Measurements from ENCODE around the gene ATF4. TPM values are rescaled to one million over a fixed set of nuclear protein-coding genes. Genes with fewer than 3 reads are reported as not detected.
A peak's percentile ranks its signal among the peaks of the same experiment; 100 is the strongest.

ATF4 gene
- total RNA-seq, 1 donor from 2014 or later, result 363 TPM

GRCh38 chr22:39553429-39553828, 33.1 kb downstream of the ATF4 start:
- POLR2A ChIA-PET, result interaction anchor here (0.7 kb wide), 1 partner anchor 448 kb away, joined by 6 read pairs; no protein-coding TSS in a partner anchor
- CTCF ChIA-PET, result no interaction called here
- intact Hi-C loops (cut with micrococcal nuclease), result no loop called here
- no peak for TF ChIP-seq CTCF (IDR thresholded peaks at IDR 0.05)
- Mint-ChIP-seq H3K27me3 (peaks cover 50% of the 10 kb centered on the region), H3K4me3 (no peak overlapping the region), H3K36me3 (ENCODE audit: low read depth) (no peaks in the 10 kb centered on the region), H3K9me3 (no peaks in the 10 kb centered on the region), H3K4me1 (peaks cover 7% of the 10 kb centered on the region), H3K27ac (no peak overlapping the region)
- no peak for DNase-seq
- no peak for ATAC-seq (ENCODE audit: low read depth)

GRCh38 chr22:39554151-39554550, 33.8 kb downstream of the ATF4 start:
- DNase-seq (no peak), ATAC-seq (ENCODE audit: low read depth) (no peak)
- Mint-ChIP-seq H3K9me3 (no peaks in the 10 kb centered on the region), H3K36me3 (ENCODE audit: low read depth) (no peaks in the 10 kb centered on the region), H3K27me3 (peaks cover 52% of the 10 kb centered on the region), H3K4me1 (peaks cover 9% of the 10 kb centered on the region), H3K4me3 (no peak overlapping the region), H3K27ac (no peak overlapping the region)
- ChIA-PET CTCF (no interaction called here), POLR2A (no interaction called here)
- intact Hi-C loops (cut with micrococcal nuclease), result no loop called here
- no peak for TF ChIP-seq CTCF (IDR thresholded peaks at IDR 0.05)

- Mint-ChIP-seq H3K4me1 (peaks cover 9% of the 10 kb centered on the region), H3K27me3 (peaks cover 52% of the 10 kb centered on the region), H3K4me3 (peak overlapping the region; percentile 36), H3K36me3 (ENCODE audit: low read depth) (no peaks in the 10 kb centered on the region), H3K9me3 (no peaks in the 10 kb centered on the region), H3K27ac (no peak overlapping the region)
- intact Hi-C loops (cut with micrococcal nuclease), result no loop called here
- DNase-seq, result no peak
- ATAC-seq (ENCODE audit: low read depth), result peak; percentile 34
- ChIA-PET CTCF (interaction anchor here (1.4 kb wide), 1 partner anchor 467 kb away, joined by 13 read pairs; no protein-coding TSS in a partner anchor), POLR2A (no interaction called here)
- TF ChIP-seq CTCF (IDR thresholded peaks at IDR 0.05), result no peak
These were observed 36.8 kb downstream of the ATF4 start for GRCh38 chr22:39556970-39557841.

- peak overlapping the region; percentile 11 for H3K4me3 Mint-ChIP-seq
- ChIA-PET POLR2A (interaction anchor here (0.7 kb wide), 1 partner anchor 740 kb away, joined by 5 read pairs; no protein-coding TSS in a partner anchor), CTCF (interaction anchor here (1.2 to 2.3 kb wide), 3 partner anchors 385 to 478 kb away, joined by 3 to 11 read pairs (median 3); no protein-coding TSS in a partner anchor)
- peaks cover 44% of the 10 kb centered on the region for H3K27me3 Mint-ChIP-seq
- no peaks in the 10 kb centered on the region for H3K9me3 Mint-ChIP-seq
- DNase-seq, result no peak
- intact Hi-C loops (cut with micrococcal nuclease), result no loop called here
- H3K4me1 Mint-ChIP-seq, result peaks cover 9% of the 10 kb centered on the region
- H3K36me3 Mint-ChIP-seq (ENCODE audit: low read depth), result no peaks in the 10 kb centered on the region
- no peak overlapping the region for H3K27ac Mint-ChIP-seq
- ATAC-seq (ENCODE audit: low read depth), result no peak
- no peak for TF ChIP-seq CTCF (IDR thresholded peaks at IDR 0.05)
These were observed 37.9 kb downstream of the ATF4 start for GRCh38 chr22:39558254-39558727.

GRCh38 chr22:39558950-39559349, 38.6 kb downstream of the ATF4 start:
- Mint-ChIP-seq H3K9me3 (no peaks in the 10 kb centered on the region), H3K27me3 (peaks cover 42% of the 10 kb centered on the region), H3K4me1 (peaks cover 9% of the 10 kb centered on the region), H3K36me3 (ENCODE audit: low read depth) (no peaks in the 10 kb centered on the region), H3K27ac (no peak overlapping the region), H3K4me3 (no peak overlapping the region)
- ATAC-seq (ENCODE audit: low read depth), result no peak
- no peak for DNase-seq
- intact Hi-C loops (cut with micrococcal nuclease), result no loop called here
- ChIA-PET CTCF (interaction anchor here (1.0 to 2.3 kb wide), 4 partner anchors 383 to 478 kb away, joined by 3 to 11 read pairs (median 4); no protein-coding TSS in a partner anchor), POLR2A (interaction anchor here (0.7 kb wide), 1 partner anchor 739 kb away, joined by 5 read pairs; no protein-coding TSS in a partner anchor)
- no peak for TF ChIP-seq CTCF (IDR thresholded peaks at IDR 0.05)

Measured in activated B cell treated with CpG ODN at 0.5 μM for 24 hours (primary cell).